A673 (cell line): ENCODE data around the gene LARP4B.
"Not testable (repeated sequence)": the region's sequence is repeated elsewhere in the genome, so short reads cannot be mapped to it uniquely, and the experiment has no call there.

ENCODE experiments used
- EZH2 ChIP-seq: fragments of 200-600 bp; sonication (generic); IDR thresholded peaks from 2 replicates; pipeline ENCODE4 v1.6.1; 2017; ENCODE audit warnings: borderline replicate concordance, low read depth, mild to moderate bottlenecking, mixed read lengths, antibody characterized with exemption, low read length; ENCODE audit not compliant: poor library complexity, severe bottlenecking
- TF ChIP-seq, protein P1 (sequence below): fragments of 300-800, 200-600 bp; sonication (generic); conservative IDR thresholded peaks from 2 replicates; pipeline ENCODE4 v1.5.1; 2017; ENCODE audit warnings: low read depth, mild to moderate bottlenecking, antibody characterized with exemption, low read length, moderate library complexity, mixed read lengths

DNA sequence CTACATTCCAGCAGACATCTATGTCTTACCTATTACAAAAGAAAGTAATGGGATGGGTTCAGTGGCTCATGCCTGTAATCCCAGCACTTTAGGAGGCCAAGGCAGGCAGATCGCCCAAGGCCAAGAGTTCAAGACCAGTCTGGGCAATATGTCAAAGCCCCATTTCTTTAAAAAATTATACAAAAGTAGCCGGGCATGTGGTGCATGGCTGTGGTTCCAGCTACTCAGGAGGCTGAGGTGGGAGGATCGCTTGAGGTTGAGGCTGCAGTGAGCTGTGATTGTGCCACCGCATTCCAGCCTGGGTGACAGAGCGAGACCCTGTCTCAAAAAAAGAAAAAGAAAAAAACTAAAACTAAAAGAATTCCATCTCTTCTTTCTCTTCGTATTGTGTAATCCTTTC is 2.7 kb upstream of the LARP4B start:
- TF ChIP-seq, protein P1, sequence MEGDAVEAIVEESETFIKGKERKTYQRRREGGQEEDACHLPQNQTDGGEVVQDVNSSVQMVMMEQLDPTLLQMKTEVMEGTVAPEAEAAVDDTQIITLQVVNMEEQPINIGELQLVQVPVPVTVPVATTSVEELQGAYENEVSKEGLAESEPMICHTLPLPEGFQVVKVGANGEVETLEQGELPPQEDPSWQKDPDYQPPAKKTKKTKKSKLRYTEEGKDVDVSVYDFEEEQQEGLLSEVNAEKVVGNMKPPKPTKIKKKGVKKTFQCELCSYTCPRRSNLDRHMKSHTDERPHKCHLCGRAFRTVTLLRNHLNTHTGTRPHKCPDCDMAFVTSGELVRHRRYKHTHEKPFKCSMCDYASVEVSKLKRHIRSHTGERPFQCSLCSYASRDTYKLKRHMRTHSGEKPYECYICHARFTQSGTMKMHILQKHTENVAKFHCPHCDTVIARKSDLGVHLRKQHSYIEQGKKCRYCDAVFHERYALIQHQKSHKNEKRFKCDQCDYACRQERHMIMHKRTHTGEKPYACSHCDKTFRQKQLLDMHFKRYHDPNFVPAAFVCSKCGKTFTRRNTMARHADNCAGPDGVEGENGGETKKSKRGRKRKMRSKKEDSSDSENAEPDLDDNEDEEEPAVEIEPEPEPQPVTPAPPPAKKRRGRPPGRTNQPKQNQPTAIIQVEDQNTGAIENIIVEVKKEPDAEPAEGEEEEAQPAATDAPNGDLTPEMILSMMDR, result not testable (repeated sequence)
- TF ChIP-seq EZH2, result not testable (repeated sequence)
